Esophagus (tissue), 2 donors: ENCODE data around the gene THRAP3. TPM values are rescaled to one million over a fixed set of nuclear protein-coding genes. Genes with fewer than 3 reads are reported as not detected.
A peak's percentile ranks its signal among the peaks of the same experiment; 100 is the strongest.
"Not testable (repeated sequence)": the region's sequence is repeated elsewhere in the genome, so short reads cannot be mapped to it uniquely, and the experiment has no call there.

Experiments used
- H3K27ac ChIP-seq, 2 donors: one replicate each; pipeline ENCODE4 v1.5.1; 2013; ENCODE audit warnings: low read depth in 2 of 2, mild to moderate bottlenecking in 2 of 2, inconsistent platforms in 1 of 2, low read length in 1 of 2, moderate library complexity in 1 of 2
- H3K27me3 ChIP-seq, 2 donors: one replicate each; pipeline ENCODE4 v1.6.1; 2013; ENCODE audit warnings: low read length in 2 of 2, control low read depth in 1 of 2, mild to moderate bottlenecking in 1 of 2; ENCODE audit not compliant: insufficient read depth in 2 of 2, control insufficient read depth in 1 of 2
- H3K36me3 ChIP-seq, 2 donors: one replicate each; pipeline ENCODE4 v1.6.1; 2013; ENCODE audit warnings: low read length in 1 of 2; ENCODE audit not compliant: control insufficient read depth in 2 of 2, insufficient read depth in 2 of 2
- H3K4me1 ChIP-seq, 2 donors: one replicate each; pipeline ENCODE4 v1.6.1; 2013; ENCODE audit warnings: low read length in 1 of 2; ENCODE audit not compliant: control insufficient read depth in 2 of 2, insufficient read depth in 2 of 2
- H3K4me3 ChIP-seq, 2 donors: one replicate each; pipeline ENCODE4 v1.5.1; 2013; ENCODE audit warnings: low read length in 2 of 2, mild to moderate bottlenecking in 2 of 2, low read depth in 1 of 2, moderate library complexity in 1 of 2
- H3K9me3 ChIP-seq, 2 donors: one replicate each; pipeline ENCODE4 v1.6.1; 2013; ENCODE audit warnings: mild to moderate bottlenecking in 2 of 2, low read depth in 1 of 2, low read length in 1 of 2, moderate library complexity in 1 of 2; ENCODE audit not compliant: control insufficient read depth in 2 of 2, insufficient read depth in 1 of 2
- WGBS, 2 donors: extraction: QIAGEN DNeasy Blood & Tissue Kit; methylation state at CpG; one replicate each; pipeline ENCODE4 v1.1.7; 2013; 5-methylcytosine and 5-hydroxymethylcytosine counted together
- polyA plus RNA-seq, 2 donors: library from polyadenylated mRNA; stranded (reverse); fragments of 200-250 nt; gene quantifications; one replicate each; pipeline ENCODE4 v1.2.3, GENCODE V29; 2013
- donor health status: healthy with polysubstance abuse.
- donor health status: Bipolar disorder and iron deficiency.

THRAP3 gene
- polyA plus RNA-seq, 2 donors = 19.5 to 30.8 TPM

- 69 to 72% methylated on average over 2 of the region's 2 CpGs for WGBS, 2 donors
- Histone ChIP-seq H3K9me3 (no peaks in the 10 kb centered on the region), H3K4me3 (no peak overlapping the region), H3K4me1 (peaks cover 0 to 4% of the 10 kb centered on the region in 2 donors), H3K27me3 (no peaks in the 10 kb centered on the region), H3K36me3 (peaks cover 17 to 23% of the 10 kb centered on the region in 2 donors), H3K27ac (peak overlapping the region in 1 of 2 donors; percentile 34)
Measured at GRCh38 chr1:36183309-36183856, 40.9 kb upstream of the THRAP3 start.

GRCh38 chr1:36187800-36188593, 36.2 kb upstream of the THRAP3 start:
- Histone ChIP-seq H3K4me3 (no peak overlapping the region), H3K27me3 (no peaks in the 10 kb centered on the region), H3K27ac (peak overlapping the region; percentile 55 to 90), H3K9me3 (no peaks in the 10 kb centered on the region), H3K36me3 (no peaks in the 10 kb centered on the region), H3K4me1 (no peaks in the 10 kb centered on the region)
- 3 to 4% methylated on average over 9 of the region's 9 CpGs for WGBS, 2 donors

- not testable (repeated sequence) for H3K27me3 ChIP-seq, H3K9me3 ChIP-seq, H3K36me3 ChIP-seq, H3K27ac ChIP-seq, H3K4me1 ChIP-seq, H3K4me3 ChIP-seq
- WGBS, 2 donors = 93% methylated on average over 12 of the region's 12 CpGs
Measured at GRCh38 chr1:36196805-36197204, 27.4 kb upstream of the THRAP3 start.

- 87 to 89% methylated on average over 5 of the region's 5 CpGs for WGBS, 2 donors
- H3K9me3 ChIP-seq = no peaks in the 10 kb centered on the region
- H3K27me3 ChIP-seq = no peaks in the 10 kb centered on the region
- peaks cover 0 to 5% of the 10 kb centered on the region in 2 donors for H3K4me1 ChIP-seq
- no peaks in the 10 kb centered on the region for H3K36me3 ChIP-seq
- H3K4me3 ChIP-seq = no peak overlapping the region
- no peak overlapping the region for H3K27ac ChIP-seq
Measured at GRCh38 chr1:36198641-36199040, 25.6 kb upstream of the THRAP3 start.

GRCh38 chr1:36199934-36200741, 24.1 kb upstream of the THRAP3 start:
- Histone ChIP-seq H3K4me1 (peaks cover 0 to 5% of the 10 kb centered on the region in 2 donors), H3K36me3 (no peaks in the 10 kb centered on the region), H3K27me3 (no peaks in the 10 kb centered on the region), H3K9me3 (no peaks in the 10 kb centered on the region), H3K27ac (peak overlapping the region; percentile 52 to 67), H3K4me3 (no peak overlapping the region)
- 50 to 53% methylated on average over 13 of the region's 13 CpGs for WGBS, 2 donors

GRCh38 chr1:36203027-36203553, 21.2 kb upstream of the THRAP3 start:
- peaks cover 0 to 5% of the 10 kb centered on the region in 2 donors for H3K4me1 ChIP-seq
- H3K4me3 ChIP-seq = no peak overlapping the region
- no peaks in the 10 kb centered on the region for H3K9me3 ChIP-seq
- no peaks in the 10 kb centered on the region for H3K36me3 ChIP-seq
- H3K27me3 ChIP-seq = no peaks in the 10 kb centered on the region
- WGBS, 2 donors = 88 to 92% methylated on average over 3 of the region's 3 CpGs
- peak overlapping the region; percentile 36 to 70 for H3K27ac ChIP-seq

- WGBS, 2 donors = 49 to 52% methylated on average over 10 of the region's 10 CpGs
- no peak overlapping the region for H3K4me3 ChIP-seq
- H3K4me1 ChIP-seq = peaks cover 0 to 5% of the 10 kb centered on the region in 2 donors
- no peaks in the 10 kb centered on the region for H3K9me3 ChIP-seq
- H3K27me3 ChIP-seq = no peaks in the 10 kb centered on the region
- H3K36me3 ChIP-seq = no peaks in the 10 kb centered on the region
- peak overlapping the region; percentile 63 to 70 for H3K27ac ChIP-seq
Measured at GRCh38 chr1:36203554-36204346, 20.5 kb upstream of the THRAP3 start.

- Histone ChIP-seq H3K4me1 (peaks cover 0 to 5% of the 10 kb centered on the region in 2 donors), H3K27ac (peak overlapping the region; percentile 8 to 63)
Measured at GRCh38 chr1:36204347-36204909, 19.8 kb upstream of the THRAP3 start.

More at GRCh38 chr1:36204347-36204909, 19.8 kb upstream of the THRAP3 start:
- no peaks in the 10 kb centered on the region for H3K36me3 ChIP-seq
- no peak overlapping the region for H3K4me3 ChIP-seq
- no peaks in the 10 kb centered on the region for H3K9me3 ChIP-seq
- H3K27me3 ChIP-seq = no peaks in the 10 kb centered on the region
- WGBS, 2 donors = 66% methylated on average over 6 of the region's 6 CpGs
